ENCODE data around the gene FBF1.

FBF1 gene

GRCh38 chr17:75914643-75915267 is 26.1 kb downstream of the FBF1 start:
- TF ChIP-seq GATA1 (IDR thresholded peaks at IDR 0.05; ENCODE audit: low read depth, low read length) (no peak), POLR2A (IDR thresholded peaks at IDR 0.05; ENCODE audit: low read length) (no peak)
- no peak for DNase-seq

DNA sequence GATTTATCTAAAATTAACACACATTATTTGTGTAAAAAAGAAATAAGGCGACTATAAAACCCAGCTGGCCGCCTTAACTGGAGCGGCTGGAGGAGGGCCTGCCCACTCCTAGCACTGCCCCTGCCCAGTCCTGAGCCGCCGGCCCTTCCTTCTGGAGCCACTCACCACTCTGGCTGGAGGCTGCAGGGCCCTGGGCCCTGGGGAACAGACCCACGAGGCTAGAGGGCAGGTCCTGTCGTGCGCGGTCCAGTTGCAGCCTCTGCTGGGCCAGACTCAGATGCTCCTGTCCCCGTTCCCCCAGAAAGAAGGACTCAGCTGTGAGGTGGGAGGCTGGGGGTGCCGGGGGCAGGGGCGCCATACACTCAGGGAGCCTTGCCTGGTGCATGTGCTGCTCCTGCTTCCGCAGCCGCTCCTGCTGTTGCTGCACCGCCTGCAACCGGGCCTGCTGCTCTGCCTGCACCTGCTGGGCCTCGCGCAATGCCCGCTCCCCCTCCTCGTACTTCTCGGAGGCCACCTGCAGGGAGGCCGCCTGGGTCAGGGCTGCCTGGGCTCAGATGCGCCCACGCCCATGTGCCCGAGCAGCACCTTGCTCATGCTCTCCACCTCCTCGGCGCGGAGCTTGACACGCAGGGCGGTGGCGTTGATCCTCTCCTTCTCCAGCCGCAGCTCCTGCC is 27.2 kb downstream of the FBF1 start:
- DNase-seq = no peak

DNA sequence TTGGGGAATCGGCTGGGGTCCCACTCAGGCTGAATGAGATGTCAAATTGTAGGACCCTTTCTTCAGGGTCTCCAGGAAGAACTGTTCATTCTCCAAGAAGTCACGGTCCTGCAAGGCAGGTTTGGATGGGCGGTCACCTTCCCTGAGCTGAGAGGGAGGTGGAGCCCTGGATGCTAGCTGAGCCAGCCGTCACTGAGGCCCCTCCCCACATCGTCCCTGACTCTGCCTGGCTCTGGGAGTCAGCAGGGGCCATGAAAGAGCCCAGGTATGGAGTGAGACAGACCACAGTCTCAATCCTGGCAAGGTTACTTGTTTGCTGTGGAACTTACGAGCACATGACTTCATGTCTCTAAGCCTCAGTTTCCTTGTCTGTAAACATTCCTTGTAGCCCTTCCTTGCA is 30.1 kb downstream of the FBF1 start:
- TF ChIP-seq POLR2A (IDR thresholded peaks at IDR 0.05; ENCODE audit: low read length) = no peak
- no peak for TF ChIP-seq GATA1 (IDR thresholded peaks at IDR 0.05; ENCODE audit: low read depth, low read length)
- DNase-seq = no peak

More for the DNA sequence above, 27.2 kb downstream of the FBF1 start:
- TF ChIP-seq GATA1 (IDR thresholded peaks at IDR 0.05; ENCODE audit: low read depth, low read length) = no peak
- no peak for TF ChIP-seq POLR2A (IDR thresholded peaks at IDR 0.05; ENCODE audit: low read length)

DNA sequence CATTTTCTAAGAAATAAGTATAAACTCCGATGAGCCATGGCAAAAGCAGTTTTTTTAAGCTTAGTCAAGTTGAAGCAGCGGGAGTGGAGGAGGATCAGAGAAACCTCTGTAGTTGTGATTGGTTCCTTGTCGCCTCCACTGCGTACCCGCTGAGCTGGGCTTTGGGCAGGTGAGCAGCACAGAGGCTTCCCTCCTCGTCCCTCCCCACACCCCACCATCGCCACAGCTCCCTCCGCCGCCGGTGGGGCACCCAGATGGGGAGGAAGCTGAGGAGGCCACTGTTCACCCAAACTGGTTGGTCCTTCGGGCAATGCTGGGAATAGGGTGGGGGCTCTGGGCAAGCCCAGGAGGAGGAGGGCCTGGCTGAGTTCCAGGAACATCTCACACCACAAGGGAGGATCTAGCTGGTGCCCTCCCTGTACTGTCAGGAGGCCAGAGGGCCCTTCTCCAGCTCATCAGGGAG is 31.0 kb downstream of the FBF1 start:
- TF ChIP-seq POLR2A (IDR thresholded peaks at IDR 0.05; ENCODE audit: low read length) (no peak), GATA1 (IDR thresholded peaks at IDR 0.05; ENCODE audit: low read depth, low read length) (no peak)
- no peak for DNase-seq

DNA sequence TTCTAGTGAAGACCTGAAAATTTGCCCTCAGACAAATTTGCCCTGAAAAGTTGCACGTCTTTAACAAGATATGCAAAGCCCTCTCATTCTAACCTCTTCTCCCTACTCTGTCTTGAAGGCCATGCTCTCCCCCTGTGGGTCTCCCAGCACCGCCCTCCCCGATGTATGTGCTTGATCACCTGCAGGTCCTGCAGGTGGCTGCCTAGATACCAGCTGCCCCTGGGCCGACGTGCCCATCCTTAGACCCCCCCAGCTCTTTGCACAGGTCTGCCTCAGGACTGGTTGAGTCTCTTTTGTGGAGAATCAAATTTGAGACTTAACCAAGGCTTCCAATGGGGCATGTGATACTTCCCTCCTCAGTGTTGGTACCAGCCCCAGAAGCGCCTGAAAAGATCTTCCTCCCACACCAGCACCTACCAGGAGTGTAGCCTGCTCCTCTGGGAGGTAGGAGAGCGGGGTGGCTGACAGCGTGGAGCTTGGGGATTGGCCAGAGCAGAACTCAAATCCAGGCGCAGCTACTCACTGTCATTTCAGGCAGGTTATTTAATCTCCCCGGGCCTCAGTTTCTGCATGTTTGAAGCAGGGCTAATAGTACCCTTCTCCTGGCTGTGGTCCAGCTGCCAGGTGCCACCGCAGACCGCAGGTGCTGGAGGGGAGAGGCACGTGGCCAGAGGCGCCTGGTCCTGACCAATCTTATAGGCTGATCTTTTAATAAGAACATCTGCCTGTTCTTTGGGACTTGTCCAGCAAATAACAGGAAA is 31.6 kb downstream of the FBF1 start:
- DNase-seq = no peak
- TF ChIP-seq GATA1 (IDR thresholded peaks at IDR 0.05; ENCODE audit: low read depth, low read length) (no peak), POLR2A (IDR thresholded peaks at IDR 0.05; ENCODE audit: low read length) (no peak)

- TF ChIP-seq GATA1 (IDR thresholded peaks at IDR 0.05; ENCODE audit: low read depth, low read length) = no peak
- TF ChIP-seq POLR2A (IDR thresholded peaks at IDR 0.05; ENCODE audit: low read length) = no peak
- DNase-seq = no peak
Observed at GRCh38 chr17:75908201-75908600, 32.6 kb downstream of the FBF1 start.

DNA sequence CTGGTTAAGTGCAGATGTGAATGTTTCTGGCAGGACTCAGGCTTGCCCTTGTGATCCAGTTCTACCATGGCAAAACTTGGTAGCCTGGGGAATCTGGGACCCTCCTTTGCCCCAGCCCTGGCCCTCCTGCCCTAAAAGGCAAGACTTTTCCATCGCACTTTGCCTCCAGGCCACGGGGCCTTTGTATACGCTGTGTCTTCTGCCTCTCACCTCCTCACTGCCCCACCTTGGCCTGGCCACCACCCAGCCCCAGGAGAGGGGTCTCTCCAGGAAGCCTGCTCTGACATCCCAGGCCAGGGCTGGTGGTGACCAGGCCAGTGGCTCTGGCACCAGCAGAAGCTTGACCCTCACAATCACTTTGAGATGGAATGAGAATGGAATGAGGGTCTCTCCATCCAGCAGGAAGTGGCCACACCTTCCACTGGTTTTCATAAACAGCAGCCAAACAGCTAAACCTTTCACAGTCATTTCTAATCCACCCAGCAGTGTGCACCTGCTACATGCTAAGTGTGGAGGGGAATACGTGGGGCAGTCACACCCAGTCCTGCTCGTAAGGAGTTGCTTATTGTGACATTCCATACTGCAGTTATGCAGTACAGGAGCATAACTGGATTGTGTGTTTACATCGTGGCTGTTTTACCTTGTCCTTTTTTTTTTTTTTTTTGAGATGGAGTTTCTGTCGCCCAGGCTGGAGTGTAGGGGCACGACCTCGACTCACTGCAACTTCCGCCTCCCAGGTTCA is 34.5 kb downstream of the FBF1 start:
- DNase-seq = no peak
- TF ChIP-seq GATA1 (IDR thresholded peaks at IDR 0.05; ENCODE audit: low read depth, low read length) (no peak), POLR2A (IDR thresholded peaks at IDR 0.05; ENCODE audit: low read length) (no peak)

DNA sequence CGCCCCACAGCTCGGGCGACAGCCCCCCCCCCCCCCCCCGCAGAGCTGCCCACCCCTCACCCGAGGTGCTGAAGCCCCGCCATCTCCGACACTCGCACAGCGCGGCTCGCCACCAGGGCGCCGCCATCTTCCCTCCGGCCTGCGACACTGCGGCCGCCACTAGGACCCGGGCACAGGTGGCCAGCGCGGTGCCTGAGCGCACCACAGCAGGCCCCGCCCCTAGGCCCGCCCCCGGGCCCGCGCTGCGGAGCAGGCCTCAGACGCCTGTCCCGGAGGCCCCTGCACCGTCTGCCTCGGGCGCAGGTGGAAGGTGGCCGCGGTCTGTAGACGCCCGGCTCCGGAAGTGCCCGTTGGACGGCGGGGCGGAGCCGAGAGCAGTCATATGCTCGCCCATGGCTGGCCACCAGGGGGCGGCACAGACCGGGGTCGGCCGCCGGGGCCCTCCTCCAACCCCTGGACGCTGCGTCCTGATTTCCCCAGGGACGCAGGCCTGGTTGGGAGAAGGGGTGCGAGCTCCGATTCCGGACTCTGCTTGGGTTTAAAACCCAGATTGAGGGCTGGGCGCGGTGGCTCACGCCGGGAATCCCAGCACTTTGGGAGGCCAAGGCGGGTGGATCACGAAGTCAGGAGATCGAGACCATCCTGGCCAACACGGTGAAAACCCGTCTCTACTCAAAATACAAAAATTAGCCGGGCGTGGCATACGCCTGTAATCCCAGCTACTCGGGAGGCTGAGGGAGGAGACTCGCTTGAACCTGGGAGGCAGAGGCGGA is 35.9 kb downstream of the FBF1 start, which contains the start of gene MRPL38:
Gene MRPL38 (minus strand): TSS at position 136 of the 773 bp plus-strand sequence. CDS start 9 bp downstream, at position 127.
- TF ChIP-seq POLR2A (IDR thresholded peaks at IDR 0.05; ENCODE audit: low read length) = peak; percentile 52
- TF ChIP-seq GATA1 (IDR thresholded peaks at IDR 0.05; ENCODE audit: low read depth, low read length) = no peak

DNA sequence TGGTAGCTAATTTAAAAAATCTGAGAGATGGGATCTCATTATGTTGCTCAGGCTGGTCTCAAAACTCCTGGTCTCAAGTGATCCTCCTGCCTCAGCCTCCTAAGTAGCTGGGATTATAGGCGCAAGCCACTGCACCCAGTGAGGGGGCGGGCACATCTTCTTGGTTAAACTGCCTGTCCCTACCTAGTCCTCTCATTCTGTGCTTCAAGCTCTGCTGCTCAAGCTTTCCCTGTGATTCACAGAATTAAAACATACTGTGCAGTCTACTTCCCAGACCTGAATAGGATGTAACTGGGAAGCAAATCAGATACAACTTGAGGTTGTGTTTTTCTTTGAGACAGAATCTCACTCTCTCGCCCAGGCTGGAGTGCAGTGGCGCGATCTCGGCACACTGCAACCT is 38.4 kb downstream of the FBF1 start:
- DNase-seq = no peak
- TF ChIP-seq GATA1 (IDR thresholded peaks at IDR 0.05; ENCODE audit: low read depth, low read length) (no peak), POLR2A (IDR thresholded peaks at IDR 0.05; ENCODE audit: low read length) (no peak)

More for the DNA sequence above, 35.9 kb downstream of the FBF1 start, which contains the start of gene MRPL38:
- peak; percentile 94 to 96 for DNase-seq

DNA sequence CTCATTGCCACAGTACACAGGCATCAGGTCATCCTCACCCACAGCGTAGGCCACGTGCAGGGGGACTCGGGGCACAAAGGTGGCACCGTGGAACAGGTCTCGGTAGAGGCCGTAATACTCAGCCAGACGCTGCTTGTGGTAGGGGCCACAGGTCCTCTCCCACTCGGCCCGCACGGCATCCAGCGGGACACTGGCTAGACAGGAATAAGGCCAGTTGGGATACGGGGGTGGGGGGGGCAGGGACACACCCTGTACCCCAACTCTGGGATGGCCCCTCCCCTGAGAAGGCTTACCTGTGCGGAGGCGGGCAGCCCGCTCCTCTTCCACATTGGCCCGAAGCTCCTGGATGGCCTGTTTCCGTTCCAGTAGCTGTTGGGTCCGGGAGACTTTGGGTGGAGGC is 39.1 kb downstream of the FBF1 start:
- no peak for DNase-seq
- no peak for TF ChIP-seq GATA1 (IDR thresholded peaks at IDR 0.05; ENCODE audit: low read depth, low read length)
- no peak for TF ChIP-seq POLR2A (IDR thresholded peaks at IDR 0.05; ENCODE audit: low read length)

DNA sequence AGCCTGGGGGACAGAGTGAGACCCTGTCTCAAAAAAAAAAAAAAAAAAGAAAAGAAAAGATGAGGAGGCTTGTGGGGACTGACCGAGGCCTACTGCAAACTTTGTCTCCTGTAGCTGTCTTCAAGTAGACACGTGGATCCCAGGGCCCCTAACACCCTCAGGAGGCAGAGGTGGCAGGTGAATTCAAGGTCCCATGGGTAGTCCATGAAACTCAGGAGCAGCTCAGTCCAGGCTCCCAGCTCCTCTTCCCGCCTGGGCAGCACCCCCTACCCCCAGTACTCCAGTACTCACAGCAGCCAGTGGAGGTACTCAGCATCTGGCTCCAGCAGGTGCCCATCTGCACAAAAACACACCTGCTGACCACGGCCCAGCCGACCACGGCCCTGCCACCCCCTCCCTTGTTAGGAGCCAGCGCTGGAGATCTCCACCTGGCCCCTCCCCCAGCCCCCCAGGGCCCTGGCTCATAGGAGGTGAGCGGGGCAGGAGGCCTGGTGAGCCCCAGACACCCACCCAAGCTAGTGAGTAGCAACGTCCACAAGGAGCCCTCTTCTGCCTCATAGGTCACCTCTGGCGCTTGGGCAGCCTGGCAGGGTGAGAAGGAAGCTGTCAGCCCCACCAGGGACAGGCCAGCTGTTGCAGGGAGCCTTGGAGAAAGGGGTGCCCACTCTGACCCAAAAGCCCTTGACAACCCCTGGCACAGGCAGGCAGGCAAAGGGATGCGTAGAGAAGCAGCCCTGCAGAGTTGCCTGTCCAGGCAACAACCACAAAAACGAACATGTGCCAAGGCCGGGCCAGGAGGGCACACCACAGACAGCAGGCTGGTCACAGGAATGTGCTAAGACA is 39.9 kb downstream of the FBF1 start:
- no peak for DNase-seq
- TF ChIP-seq POLR2A (IDR thresholded peaks at IDR 0.05; ENCODE audit: low read length) (no peak), GATA1 (IDR thresholded peaks at IDR 0.05; ENCODE audit: low read depth, low read length) (no peak)

Data from erythroblast (primary cell).